Ascending aorta (tissue), 2 donors: ENCODE data around the gene TCF21. TPM values are rescaled to one million over a fixed set of nuclear protein-coding genes. Genes with fewer than 3 reads are reported as not detected.

Source experiments
- DNase-seq, 2 donors: peaks; one replicate each; pipeline ENCODE4 v3.0.0-alpha.2; 2019; ENCODE audit warnings: low spot score in 2 of 2
- H3K27ac ChIP-seq, 2 donors: fragments of 200-600 bp; sonication (generic); one replicate each; pipeline ENCODE4 v1.5.1; 2016 to 2017; ENCODE audit warnings: mild to moderate bottlenecking in 1 of 2
- H3K27me3 ChIP-seq: fragments of 200-600 bp; sonication (generic); one replicate; pipeline ENCODE4 v1.5.1; 2017
- H3K36me3 ChIP-seq, 2 donors: fragments of 200-600 bp; sonication (generic); one replicate each; pipeline ENCODE4 v1.5.1; 2016
- H3K4me1 ChIP-seq, 2 donors: fragments of 200-600 bp; sonication (generic); one replicate each; pipeline ENCODE4 v1.5.1; 2016 to 2017; ENCODE audit warnings: mild to moderate bottlenecking in 1 of 2
- H3K4me3 ChIP-seq, 2 donors: fragments of 200-600 bp; sonication (generic); one replicate each; pipeline ENCODE4 v1.5.1; 2016 to 2017; ENCODE audit warnings: mild to moderate bottlenecking in 1 of 2
- H3K9me3 ChIP-seq, 2 donors: fragments of 200-600 bp; sonication (generic); one replicate each; pipeline ENCODE4 v1.5.1; 2016
- intact Hi-C: fragments of 100-400 bp; cut with DNase I; formaldehyde crosslinking; loops from one replicate; pipeline ENCODE4 v1.15.1; 2023
- total RNA-seq: library from RNA; depleted of rRNA; stranded (reverse); fragments of >200 nt; gene quantifications from one replicate; pipeline ENCODE4 v1.1.0, GENCODE V29; 2016
- TF ChIP-seq, protein P1 (sequence below), 3 experiments: fragments of 200-600 bp in 2 of 3; fragments of 450-650 bp in 1 of 3; sonication (generic) in 2 of 3; IDR thresholded peaks; one replicate each; pipeline ENCODE4 v1.5.1; 2016 to 2019; ENCODE audit warnings: antibody characterized with exemption in 3 of 3, mild to moderate bottlenecking in 1 of 3, moderate library complexity in 1 of 3

Gene TCF21
- total RNA-seq, 1 donor from 2014 or later = 0.32 TPM

DNA sequence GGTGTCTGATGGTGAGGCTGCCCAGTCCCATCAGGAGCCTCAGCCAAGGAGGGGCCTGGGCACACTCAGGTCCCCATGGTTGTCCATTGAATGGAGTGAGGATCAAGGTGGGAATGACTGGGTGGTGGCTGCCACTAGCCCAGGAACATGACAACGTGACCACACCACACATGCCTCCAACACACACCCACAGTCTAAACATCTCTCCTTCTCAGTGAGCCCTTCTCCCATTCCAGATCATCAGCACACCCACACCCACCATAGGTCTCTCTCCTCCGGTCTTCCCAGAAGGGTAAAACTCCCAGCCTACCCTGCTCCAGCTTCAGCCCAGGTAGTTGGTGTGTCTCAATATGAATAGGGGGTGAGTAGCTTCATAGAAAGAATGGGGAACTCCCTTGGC, 5.5 kb downstream of the TCF21 start:
- H3K9me3 ChIP-seq = no peaks in the 10 kb centered on the region
- H3K4me3 ChIP-seq = no peak overlapping the region
- H3K4me1 ChIP-seq = peaks cover 7 to 9% of the 10 kb centered on the region in 2 donors
- H3K27ac ChIP-seq = no peak overlapping the region
- no peak for DNase-seq
- TF ChIP-seq, protein P1, sequence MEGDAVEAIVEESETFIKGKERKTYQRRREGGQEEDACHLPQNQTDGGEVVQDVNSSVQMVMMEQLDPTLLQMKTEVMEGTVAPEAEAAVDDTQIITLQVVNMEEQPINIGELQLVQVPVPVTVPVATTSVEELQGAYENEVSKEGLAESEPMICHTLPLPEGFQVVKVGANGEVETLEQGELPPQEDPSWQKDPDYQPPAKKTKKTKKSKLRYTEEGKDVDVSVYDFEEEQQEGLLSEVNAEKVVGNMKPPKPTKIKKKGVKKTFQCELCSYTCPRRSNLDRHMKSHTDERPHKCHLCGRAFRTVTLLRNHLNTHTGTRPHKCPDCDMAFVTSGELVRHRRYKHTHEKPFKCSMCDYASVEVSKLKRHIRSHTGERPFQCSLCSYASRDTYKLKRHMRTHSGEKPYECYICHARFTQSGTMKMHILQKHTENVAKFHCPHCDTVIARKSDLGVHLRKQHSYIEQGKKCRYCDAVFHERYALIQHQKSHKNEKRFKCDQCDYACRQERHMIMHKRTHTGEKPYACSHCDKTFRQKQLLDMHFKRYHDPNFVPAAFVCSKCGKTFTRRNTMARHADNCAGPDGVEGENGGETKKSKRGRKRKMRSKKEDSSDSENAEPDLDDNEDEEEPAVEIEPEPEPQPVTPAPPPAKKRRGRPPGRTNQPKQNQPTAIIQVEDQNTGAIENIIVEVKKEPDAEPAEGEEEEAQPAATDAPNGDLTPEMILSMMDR (IDR thresholded peaks at IDR 0.05) = no peak
- H3K27me3 ChIP-seq = peaks cover 42% of the 10 kb centered on the region
- intact Hi-C loops = loop anchor here (5.0 kb wide), 1 partner anchor 37 kb away; no protein-coding TSS in a partner anchor
- H3K36me3 ChIP-seq = no peaks in the 10 kb centered on the region

DNA sequence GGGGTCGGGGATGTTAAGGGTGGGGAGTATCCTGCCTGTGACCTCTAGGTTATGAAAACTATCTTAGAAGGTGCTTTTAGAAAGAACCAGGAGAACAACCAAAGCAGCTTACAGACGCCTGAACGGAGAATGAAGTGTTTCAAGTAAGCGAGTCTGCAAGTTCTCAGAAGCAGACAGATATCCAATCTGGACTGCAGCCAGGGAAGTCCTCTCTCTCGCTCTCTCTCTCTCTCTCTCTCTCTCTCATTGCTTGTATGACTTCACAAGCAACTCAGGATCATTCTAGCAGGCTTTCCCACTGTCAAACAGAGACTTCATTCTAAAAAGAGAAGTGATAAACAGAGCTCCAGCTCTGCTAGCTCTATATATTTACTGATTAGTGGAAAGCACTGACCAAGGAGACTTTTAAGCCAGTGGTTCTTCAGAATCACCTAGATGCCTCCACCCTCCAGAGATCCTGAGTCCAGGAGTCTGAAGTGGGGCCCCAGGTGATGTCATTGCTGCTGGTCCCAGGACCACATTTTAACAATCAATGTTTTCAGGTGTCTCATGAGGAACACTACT, 6.0 kb downstream of the TCF21 start:
- Histone ChIP-seq H3K27me3 (peaks cover 37% of the 10 kb centered on the region), H3K4me3 (no peak overlapping the region), H3K4me1 (peaks cover 7 to 9% of the 10 kb centered on the region in 2 donors), H3K27ac (no peak overlapping the region), H3K9me3 (no peaks in the 10 kb centered on the region), H3K36me3 (no peaks in the 10 kb centered on the region)
- TF ChIP-seq, protein P1 (IDR thresholded peaks at IDR 0.05) = no peak
- DNase-seq = no peak
- intact Hi-C loops = loop anchor here (5.0 kb wide), 1 partner anchor 38 kb away; no protein-coding TSS in a partner anchor

DNA sequence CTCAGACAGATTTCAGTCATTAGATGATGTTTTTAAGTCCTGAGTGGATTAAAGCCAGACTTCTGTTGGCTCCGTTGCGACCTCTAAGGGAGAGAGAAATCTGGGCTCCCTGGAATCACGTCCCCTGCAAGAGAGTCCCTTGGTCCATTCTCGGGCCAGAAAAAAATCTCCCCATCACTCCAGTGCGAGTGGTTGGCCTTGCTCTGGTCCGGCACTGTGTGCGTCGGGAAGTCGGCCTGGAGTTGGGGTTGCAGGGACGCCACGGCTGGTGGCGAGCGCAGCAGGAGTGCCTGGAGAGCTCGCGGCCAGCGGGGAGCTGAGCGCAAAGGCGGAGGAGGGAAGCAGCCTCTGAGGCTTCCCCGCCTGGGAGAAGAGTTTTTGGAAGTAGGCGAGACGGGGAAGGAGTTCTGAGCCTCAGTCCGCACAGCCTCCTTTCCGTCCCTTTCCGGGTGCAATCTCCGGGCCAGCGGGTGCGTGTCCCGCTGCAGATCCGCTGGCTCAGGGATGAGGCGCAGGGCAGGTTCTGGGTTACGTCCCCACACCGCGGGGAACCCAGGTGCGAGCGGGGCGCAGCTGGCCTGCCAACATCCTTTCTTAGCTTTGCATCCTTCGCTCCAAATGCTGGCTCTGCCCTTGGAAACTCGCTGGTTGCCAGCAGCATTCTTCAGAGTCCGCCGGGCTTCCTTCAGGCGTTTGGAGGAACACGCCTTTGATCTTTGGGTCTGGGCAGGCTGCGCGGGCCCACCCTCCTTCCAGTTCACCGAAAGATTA, 6.8 kb downstream of the TCF21 start:
- no peak for DNase-seq
- peaks cover 7 to 9% of the 10 kb centered on the region in 2 donors for H3K4me1 ChIP-seq
- no peaks in the 10 kb centered on the region for H3K36me3 ChIP-seq
- H3K27me3 ChIP-seq = peaks cover 28% of the 10 kb centered on the region
- no peak overlapping the region for H3K27ac ChIP-seq
- H3K4me3 ChIP-seq = peak overlapping the region; percentile 14 to 20
- no peaks in the 10 kb centered on the region for H3K9me3 ChIP-seq
- TF ChIP-seq, protein P1 (IDR thresholded peaks at IDR 0.05) = peak in 1 of 3 experiments; percentile 13
- intact Hi-C loops = no loop called here

DNA sequence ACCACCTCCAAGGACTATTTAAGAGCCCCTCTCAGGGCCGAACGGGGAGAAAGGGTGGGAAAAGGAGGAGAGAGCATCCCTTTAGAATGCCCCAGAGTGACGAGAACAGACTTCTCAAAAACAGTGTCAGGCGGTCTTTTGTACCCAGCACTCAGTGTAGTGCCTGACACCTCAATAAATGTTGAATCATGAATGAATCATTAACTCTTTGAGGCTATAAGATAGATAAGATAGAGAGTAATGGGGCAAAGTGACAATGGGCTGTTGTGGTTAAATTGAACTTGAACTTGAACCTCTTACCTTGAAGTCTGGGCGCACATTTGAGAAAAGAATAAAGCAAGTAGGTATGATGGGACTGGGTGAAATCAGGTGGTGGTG, 7.4 kb downstream of the TCF21 start:
- intact Hi-C loops = no loop called here
- TF ChIP-seq, protein P1 (IDR thresholded peaks at IDR 0.05) = no peak
- Histone ChIP-seq H3K4me1 (peaks cover 3 to 5% of the 10 kb centered on the region in 2 donors), H3K36me3 (no peaks in the 10 kb centered on the region), H3K4me3 (peak overlapping the region in 1 of 2 donors; percentile 20), H3K27ac (no peak overlapping the region), H3K27me3 (peaks cover 22% of the 10 kb centered on the region), H3K9me3 (no peaks in the 10 kb centered on the region)
- no peak for DNase-seq

DNA sequence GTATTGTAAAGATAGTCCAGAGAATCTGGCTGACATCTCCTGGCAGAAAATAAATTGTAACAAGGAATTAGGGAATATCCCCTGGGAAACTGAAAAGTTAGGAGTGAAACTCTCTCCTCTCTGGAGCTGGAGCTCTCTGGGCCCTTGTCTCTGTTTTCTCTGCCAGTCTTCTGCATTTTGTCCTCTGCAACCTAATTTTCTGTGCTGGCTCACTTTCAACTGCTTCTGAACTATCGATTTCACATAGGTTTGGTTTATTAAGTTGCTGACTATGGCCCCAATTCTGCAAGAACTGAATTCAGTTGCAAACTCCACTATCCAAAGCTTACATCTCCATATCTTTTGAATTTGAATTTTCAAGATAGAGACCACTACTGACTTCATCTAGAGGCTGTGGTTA, 9.3 kb downstream of the TCF21 start:
- TF ChIP-seq, protein P1 (IDR thresholded peaks at IDR 0.05) = no peak
- intact Hi-C loops = no loop called here
- no peak overlapping the region for H3K27ac ChIP-seq
- no peak for DNase-seq
- no peaks in the 10 kb centered on the region for H3K9me3 ChIP-seq
- H3K4me3 ChIP-seq = no peak overlapping the region
- no peaks in the 10 kb centered on the region for H3K36me3 ChIP-seq
- no peaks in the 10 kb centered on the region for H3K4me1 ChIP-seq
- H3K27me3 ChIP-seq = peaks cover 6% of the 10 kb centered on the region
